KMS-11 (cell line): ENCODE measurements around the gene DZIP3.

ENCODE experiments used
- H2AFZ ChIP-seq: fragments of 200-600 bp; sonication (generic); 2 replicates; pipeline ENCODE4 v1.6.1; 2016; ENCODE audit warnings: antibody characterized with exemption, mixed run types, low read depth
- H3K27ac ChIP-seq: fragments of 200-600 bp; sonication (generic); 2 replicates; pipeline ENCODE4 v1.6.1; 2016; ENCODE audit warnings: mild to moderate bottlenecking, mixed run types
- H3K27me3 ChIP-seq: fragments of 200-600 bp; sonication (generic); 2 replicates; pipeline ENCODE4 v1.6.1; 2017; ENCODE audit warnings: mild to moderate bottlenecking, low read depth, mixed run types, moderate library complexity; ENCODE audit not compliant: insufficient read depth
- H3K36me3 ChIP-seq: fragments of 200-600 bp; sonication (generic); 2 replicates; pipeline ENCODE4 v1.6.1; 2017; ENCODE audit warnings: mild to moderate bottlenecking, mixed run types; ENCODE audit not compliant: insufficient read depth
- H3K4me1 ChIP-seq: fragments of 200-600 bp; sonication (generic); 2 replicates; pipeline ENCODE4 v1.6.1; 2016; ENCODE audit warnings: mild to moderate bottlenecking, low read depth, mixed run types; ENCODE audit not compliant: poor library complexity, severe bottlenecking
- H3K4me2 ChIP-seq: fragments of 200-600 bp; sonication (generic); 2 replicates; pipeline ENCODE4 v1.7.0; 2016; ENCODE audit warnings: mild to moderate bottlenecking, mixed run types
- H3K4me3 ChIP-seq: fragments of 200-600 bp; sonication (generic); IDR thresholded peaks from 2 replicates; pipeline ENCODE4 v1.6.1; 2017; ENCODE audit warnings: low read depth, low read length, mixed read lengths; ENCODE audit not compliant: insufficient read depth
- H3K79me2 ChIP-seq: fragments of 200-600 bp; sonication (generic); 2 replicates; pipeline ENCODE4 v1.6.1; 2016; ENCODE audit warnings: low read depth, mixed run types; ENCODE audit not compliant: insufficient read depth
- H3K9ac ChIP-seq: fragments of 200-600 bp; sonication (generic); 2 replicates; pipeline ENCODE4 v1.6.1; 2016; ENCODE audit warnings: mild to moderate bottlenecking, mixed run types
- H4K20me1 ChIP-seq: fragments of 200-600 bp; sonication (generic); 2 replicates; pipeline ENCODE4 v1.6.1; 2016; ENCODE audit warnings: mild to moderate bottlenecking, mixed run types; ENCODE audit not compliant: insufficient read depth
- CTCF ChIP-seq: fragments of 200-600 bp; sonication (generic); conservative IDR thresholded peaks from 2 replicates; pipeline ENCODE4 v1.6.1; 2017; ENCODE audit warnings: low read depth, mild to moderate bottlenecking, antibody characterized with exemption, low read length, moderate library complexity, mixed read lengths

DZIP3 gene

GRCh38 chr3:108722724-108723123 is 133.2 kb downstream of the DZIP3 start:
- H3K4me2 ChIP-seq = no peak overlapping the region
- H4K20me1 ChIP-seq = no peaks in the 10 kb centered on the region
- H3K9ac ChIP-seq = no peak overlapping the region
- H3K27me3 ChIP-seq = no peaks in the 10 kb centered on the region
- H3K4me1 ChIP-seq = no peaks in the 10 kb centered on the region
- H3K79me2 ChIP-seq = no peaks in the 10 kb centered on the region
- no peak overlapping the region for H3K4me3 ChIP-seq
- no peak overlapping the region for H2AFZ ChIP-seq
- no peak overlapping the region for H3K27ac ChIP-seq
- TF ChIP-seq CTCF = no peak
- H3K36me3 ChIP-seq = no peaks in the 10 kb centered on the region

- H3K27me3 ChIP-seq = no peaks in the 10 kb centered on the region
- H2AFZ ChIP-seq = no peak overlapping the region
- no peak for TF ChIP-seq CTCF
- no peak overlapping the region for H3K4me3 ChIP-seq
- no peaks in the 10 kb centered on the region for H4K20me1 ChIP-seq
- H3K79me2 ChIP-seq = no peaks in the 10 kb centered on the region
- no peak overlapping the region for H3K9ac ChIP-seq
- no peaks in the 10 kb centered on the region for H3K36me3 ChIP-seq
- H3K4me1 ChIP-seq = no peaks in the 10 kb centered on the region
- H3K27ac ChIP-seq = no peak overlapping the region
- no peak overlapping the region for H3K4me2 ChIP-seq
These were observed 134.6 kb downstream of the DZIP3 start for GRCh38 chr3:108724101-108724500.

GRCh38 chr3:108728105-108728504 is 138.6 kb downstream of the DZIP3 start:
- Histone ChIP-seq H2AFZ (no peak overlapping the region), H4K20me1 (no peaks in the 10 kb centered on the region), H3K27ac (no peak overlapping the region), H3K36me3 (no peaks in the 10 kb centered on the region), H3K4me2 (no peak overlapping the region), H3K9ac (no peak overlapping the region), H3K4me3 (no peak overlapping the region), H3K79me2 (no peaks in the 10 kb centered on the region), H3K4me1 (peaks cover 5% of the 10 kb centered on the region), H3K27me3 (no peaks in the 10 kb centered on the region)
- TF ChIP-seq CTCF = no peak

- Histone ChIP-seq H3K36me3 (no peaks in the 10 kb centered on the region), H3K4me3 (no peak overlapping the region), H3K79me2 (no peaks in the 10 kb centered on the region), H4K20me1 (no peaks in the 10 kb centered on the region), H3K27ac (no peak overlapping the region), H2AFZ (no peak overlapping the region), H3K4me1 (peaks cover 5% of the 10 kb centered on the region), H3K27me3 (no peaks in the 10 kb centered on the region), H3K9ac (no peak overlapping the region), H3K4me2 (no peak overlapping the region)
- TF ChIP-seq CTCF = no peak
These were observed 139.4 kb downstream of the DZIP3 start for GRCh38 chr3:108728934-108729333.
